Endothelial cell (in vitro differentiated cells): ENCODE measurements around the gene C9orf78. TPM values are rescaled to one million over a fixed set of nuclear protein-coding genes. Genes with fewer than 3 reads are reported as not detected.
A peak's percentile ranks its signal among the peaks of the same experiment; 100 is the strongest.

Experiments
- DNase-seq: peaks from one replicate; pipeline ENCODE4 v3.0.0; 2021; ENCODE audit warnings: low spot score
- H3K27ac Mint-ChIP-seq: one replicate; pipeline ENCODE4 v1.8.0; 2021; ENCODE audit warnings: mixed read lengths, inconsistent platforms; ENCODE audit not compliant: unreplicated experiment
- H3K27me3 Mint-ChIP-seq: one replicate; pipeline ENCODE4 v1.8.0; 2021; ENCODE audit warnings: mild to moderate bottlenecking, moderate library complexity, mixed read lengths, inconsistent platforms; ENCODE audit not compliant: unreplicated experiment
- H3K36me3 Mint-ChIP-seq: one replicate; pipeline ENCODE4 v1.8.0; 2021; ENCODE audit warnings: mild to moderate bottlenecking, low read depth, mixed read lengths, inconsistent platforms; ENCODE audit not compliant: unreplicated experiment
- H3K4me1 Mint-ChIP-seq: one replicate; pipeline ENCODE4 v1.8.0; 2021; ENCODE audit warnings: mild to moderate bottlenecking, mixed read lengths, inconsistent platforms; ENCODE audit not compliant: unreplicated experiment
- H3K4me3 Mint-ChIP-seq: one replicate; pipeline ENCODE4 v1.8.0; 2021; ENCODE audit warnings: mild to moderate bottlenecking, mixed read lengths, inconsistent platforms; ENCODE audit not compliant: unreplicated experiment
- H3K9me3 Mint-ChIP-seq: one replicate; pipeline ENCODE4 v1.8.0; 2021; ENCODE audit warnings: mixed read lengths, inconsistent platforms; ENCODE audit not compliant: unreplicated experiment
- CTCF ChIP-seq: fragments of 200-600 bp; sonication (generic); IDR thresholded peaks from one replicate; pipeline ENCODE4 v1.5.0; 2021; ENCODE audit warnings: antibody characterized with exemption; ENCODE audit not compliant: unreplicated experiment
- long read RNA-seq: library from polyadenylated mRNA; unstranded; transcript quantifications from one replicate; pipeline ENCODE4 v2.0.0, GENCODE V29; 2020; ENCODE audit not compliant: unreplicated experiment
- total RNA-seq: library from RNA; stranded (reverse); fragmentation: NEBNext Ultra II Directional; extraction: Animal tissue kit (Norgen Biotek cat#: 25700); gene quantifications from one replicate; pipeline ENCODE4 v1.2.1, GENCODE V29; 2021; ENCODE audit not compliant: unreplicated experiment

The C9orf78 gene, protein sequence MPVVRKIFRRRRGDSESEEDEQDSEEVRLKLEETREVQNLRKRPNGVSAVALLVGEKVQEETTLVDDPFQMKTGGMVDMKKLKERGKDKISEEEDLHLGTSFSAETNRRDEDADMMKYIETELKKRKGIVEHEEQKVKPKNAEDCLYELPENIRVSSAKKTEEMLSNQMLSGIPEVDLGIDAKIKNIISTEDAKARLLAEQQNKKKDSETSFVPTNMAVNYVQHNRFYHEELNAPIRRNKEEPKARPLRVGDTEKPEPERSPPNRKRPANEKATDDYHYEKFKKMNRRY
- total RNA-seq: 29.1 TPM
- long read RNA-seq, transcript C9orf78-201 (9 exons, 1,795 nt): major isoform, 55 of 59 reads
- long read RNA-seq, partial matches to known transcripts: 0 of 59 reads
- long read RNA-seq, other reads (novel, unspliced or antisense): 4 of 59 reads

DNA sequence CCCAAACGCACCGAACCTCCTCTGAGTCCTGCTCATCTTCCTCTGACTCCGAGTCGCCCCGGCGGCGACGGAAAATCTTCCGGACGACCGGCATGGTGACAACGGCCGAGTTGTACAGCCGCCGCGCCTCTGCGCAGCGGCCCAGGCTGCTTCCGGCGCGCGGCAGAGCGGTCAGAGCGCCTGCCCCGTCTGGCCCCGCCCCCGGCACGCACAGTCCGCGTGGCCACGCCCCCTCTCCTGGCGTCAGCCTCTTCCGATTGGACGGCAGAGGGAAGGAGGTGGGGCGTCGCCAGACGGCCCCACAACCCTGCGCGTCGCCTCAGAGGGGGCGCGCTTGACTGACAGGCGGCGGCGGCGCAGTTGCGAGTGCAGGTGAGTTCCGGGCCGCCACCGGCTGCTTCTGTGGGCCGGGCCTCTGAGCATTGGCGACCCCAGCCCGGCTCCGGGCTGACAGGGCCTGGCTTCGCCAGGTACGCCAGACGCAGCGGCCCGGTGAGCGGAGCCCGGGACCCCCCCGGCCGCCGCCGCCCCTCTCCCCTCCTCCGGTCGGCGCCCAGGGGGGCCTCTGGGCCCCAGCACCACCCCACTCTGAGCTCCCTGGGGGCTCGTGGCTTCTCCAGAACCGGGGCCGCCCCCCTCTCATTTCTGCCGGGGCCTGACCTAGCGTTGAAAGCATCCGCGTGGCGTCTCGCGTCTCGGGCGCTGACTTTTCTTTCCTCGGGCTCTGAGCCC lies at the start of gene C9orf78, which contains the start of gene USP20:
TSS of gene C9orf78 (minus strand) at position 148 of the 732 bp plus-strand sequence. CDS start at position 94, 54 bp downstream.
TSS of gene USP20 (plus strand) at position 331 of the 732 bp plus-strand sequence. CDS start 17,098 bp downstream, outside the sequence.
- Mint-ChIP-seq H3K4me1 (peaks cover 16% of the 10 kb centered on the region), H3K27me3 (peaks cover 7% of the 10 kb centered on the region), H3K36me3 (peaks cover 14% of the 10 kb centered on the region), H3K27ac (peak within 1 kb of the TSS; percentile 77), H3K9me3 (no peaks in the 10 kb centered on the region), H3K4me3 (peak within 1 kb of the TSS; percentile 98)
- TF ChIP-seq CTCF: no peak
- DNase-seq: peak; percentile 98

GRCh38 chr9:129884220-129885017 lies 49.3 kb upstream of the C9orf78 start:
- peak; percentile 82 for DNase-seq
- no peak for TF ChIP-seq CTCF
- peaks cover 19% of the 10 kb centered on the region for H3K36me3 Mint-ChIP-seq
- peaks cover 43% of the 10 kb centered on the region for H3K4me1 Mint-ChIP-seq
- peaks cover 12% of the 10 kb centered on the region for H3K27me3 Mint-ChIP-seq
- peak overlapping the region; percentile 61 for H3K4me3 Mint-ChIP-seq
- H3K27ac Mint-ChIP-seq: peak overlapping the region; percentile 68
- H3K9me3 Mint-ChIP-seq: no peaks in the 10 kb centered on the region

DNA sequence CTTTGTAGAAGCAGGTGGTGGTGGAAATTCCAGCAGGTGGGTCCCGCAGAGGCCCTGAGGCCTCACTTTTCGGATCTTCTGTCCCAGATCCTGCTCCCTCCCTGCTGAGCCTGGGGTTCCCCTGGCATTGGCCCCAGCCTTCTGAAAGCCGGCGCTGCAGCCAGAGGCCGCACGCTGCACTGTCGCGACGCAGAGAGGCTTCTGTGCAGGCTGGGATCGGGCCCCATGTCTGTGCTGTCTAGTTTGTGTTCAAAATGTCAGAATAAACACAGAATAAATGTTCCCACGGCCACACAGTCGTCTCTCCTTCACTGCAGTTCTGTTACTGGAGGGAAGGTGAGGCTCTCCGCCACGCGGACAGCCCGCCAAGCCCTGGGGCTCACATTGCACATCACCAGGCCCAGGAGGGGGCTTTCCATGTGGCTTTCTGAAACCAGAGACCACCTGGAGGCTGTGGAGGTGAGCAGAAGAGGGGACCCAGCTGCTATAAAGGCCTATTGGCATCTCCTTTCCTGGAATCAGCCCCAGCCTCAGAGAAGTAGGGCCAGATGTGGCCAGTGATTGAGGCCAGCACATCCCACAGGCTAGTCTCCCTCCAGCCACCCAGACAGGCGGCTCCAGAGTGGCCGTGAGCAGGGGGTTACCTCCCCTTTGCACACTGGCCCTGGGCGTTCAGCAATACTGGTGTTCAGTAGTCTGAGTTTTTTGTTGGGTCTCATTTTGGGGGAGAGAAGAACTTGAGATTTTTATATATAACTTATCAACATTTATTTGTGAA lies 46.7 kb upstream of the C9orf78 start:
- H3K9me3 Mint-ChIP-seq: no peaks in the 10 kb centered on the region
- peaks cover 13% of the 10 kb centered on the region for H3K27me3 Mint-ChIP-seq
- DNase-seq: no peak
- H3K36me3 Mint-ChIP-seq: peaks cover 4% of the 10 kb centered on the region
- H3K27ac Mint-ChIP-seq: no peak overlapping the region
- H3K4me3 Mint-ChIP-seq: peak overlapping the region; percentile 67
- TF ChIP-seq CTCF: no peak
- H3K4me1 Mint-ChIP-seq: peaks cover 20% of the 10 kb centered on the region

GRCh38 chr9:129880654-129881546 lies 45.8 kb upstream of the C9orf78 start:
- Mint-ChIP-seq H3K27ac (no peak overlapping the region), H3K4me1 (peaks cover 14% of the 10 kb centered on the region), H3K36me3 (peaks cover 4% of the 10 kb centered on the region), H3K9me3 (no peaks in the 10 kb centered on the region), H3K27me3 (peaks cover 13% of the 10 kb centered on the region), H3K4me3 (no peak overlapping the region)
- no peak for TF ChIP-seq CTCF
- DNase-seq: no peak
